WERI-Rb-1 (cell line): ENCODE results near the gene ARL15.

Source experiments
- DNase-seq: peaks from one replicate; pipeline ENCODE4 v3.0.0-alpha.2; 2020
- H3K27ac ChIP-seq: fragments of 250-450 bp; sonication (Bioruptor Pico); 2 replicates; pipeline ENCODE4 v1.5.1; 2020; ENCODE audit warnings: mild to moderate bottlenecking, moderate library complexity
- H3K27me3 ChIP-seq: fragments of 250-450 bp; sonication (Bioruptor Pico); 2 replicates; pipeline ENCODE4 v1.5.1; 2021; ENCODE audit warnings: mild to moderate bottlenecking, low read depth, moderate library complexity; ENCODE audit not compliant: insufficient read depth, severe bottlenecking
- H3K36me3 ChIP-seq: fragments of 250-450 bp; sonication (Bioruptor Pico); 2 replicates; pipeline ENCODE4 v1.5.1; 2020; ENCODE audit warnings: mild to moderate bottlenecking, moderate library complexity
- H3K4me3 ChIP-seq: 2 replicates; pipeline ENCODE4 v1.5.1; 2011; ENCODE audit warnings: low read depth, mild to moderate bottlenecking, control low read depth, low read length
- H3K9me3 ChIP-seq: fragments of 250-450 bp; sonication (Bioruptor Pico); 2 replicates; pipeline ENCODE4 v1.5.1; 2021; ENCODE audit warnings: mild to moderate bottlenecking, moderate library complexity; ENCODE audit not compliant: severe bottlenecking
- CTCF ChIP-seq: IDR thresholded peaks from 2 replicates; pipeline ENCODE4 v1.5.1; 2011; ENCODE audit warnings: low read depth, mild to moderate bottlenecking, control low read depth, inconsistent platforms, low read length

Gene ARL15

GRCh38 chr5:53834500-53834899 is 475.9 kb downstream of the ARL15 start:
- H3K36me3 ChIP-seq = no peaks in the 10 kb centered on the region
- no peak overlapping the region for H3K4me3 ChIP-seq
- DNase-seq = no peak
- no peaks in the 10 kb centered on the region for H3K27me3 ChIP-seq
- no peaks in the 10 kb centered on the region for H3K9me3 ChIP-seq
- TF ChIP-seq CTCF = no peak
- no peak overlapping the region for H3K27ac ChIP-seq
